MV-4-11 (cell line): Measurements from ENCODE around the gene FSTL4.
A peak's percentile ranks its signal among the peaks of the same experiment; 100 is the strongest.
"Not testable (repeated sequence)": the region's sequence is repeated elsewhere in the genome, so short reads cannot be mapped to it uniquely, and the experiment has no call there.

Experiments
- DNase-seq: peaks from one replicate; lab custom pipeline; 2025; lab: John Stamatoyannopoulos, UW

Gene FSTL4

DNA sequence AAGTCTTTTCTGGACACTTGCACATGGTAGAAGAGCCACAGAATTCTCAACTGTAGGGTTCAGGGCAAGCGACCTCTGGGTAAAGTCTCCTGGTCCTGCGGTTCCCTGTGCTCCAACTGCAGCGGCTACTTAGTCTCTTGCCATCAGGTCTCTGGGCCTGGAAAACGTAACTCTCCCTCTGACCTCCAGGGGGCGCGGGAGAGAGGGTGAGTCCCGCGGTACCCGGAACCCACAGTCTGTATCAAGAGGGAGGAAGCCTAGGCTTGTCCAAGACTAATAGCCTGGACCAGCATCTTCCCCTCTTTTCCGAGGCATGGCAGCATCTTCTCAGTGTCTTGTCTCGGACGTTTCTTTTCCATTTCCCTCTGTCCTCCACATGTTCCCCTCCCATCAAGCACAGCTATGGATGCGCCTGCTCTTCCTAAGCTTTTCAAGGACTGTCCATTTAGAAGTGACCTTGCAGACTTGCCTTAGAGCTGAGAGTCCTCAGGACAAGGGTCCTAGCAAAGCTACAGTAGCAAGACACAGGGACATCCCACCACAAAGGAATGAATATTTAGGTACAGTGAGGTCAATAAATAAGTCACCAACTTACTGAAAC is 59.3 kb downstream of the FSTL4 start:
- peak; percentile 22 for DNase-seq

- DNase-seq = no peak
These were observed 65.8 kb downstream of the FSTL4 start for GRCh38 chr5:133546500-133546899.

DNA sequence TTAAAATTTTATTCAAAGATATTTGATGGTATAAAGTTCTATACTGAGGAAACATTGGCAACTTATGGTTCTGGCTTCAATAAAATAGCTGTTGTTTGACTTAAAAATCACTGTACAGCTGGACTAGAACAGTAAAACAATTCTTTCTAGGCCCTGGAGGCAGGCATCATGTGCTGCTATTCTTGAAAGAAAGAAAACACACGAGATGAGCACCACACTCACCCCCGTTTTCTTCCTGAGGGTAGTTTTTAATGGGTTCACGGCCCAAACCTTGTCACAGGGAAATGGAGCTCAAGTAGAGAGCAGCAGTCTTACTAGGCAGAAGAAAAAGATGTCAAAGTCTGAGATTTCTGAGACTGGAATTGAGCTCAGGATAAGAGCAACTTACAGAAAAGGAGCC is 68.0 kb downstream of the FSTL4 start:
- no peak for DNase-seq

GRCh38 chr5:133539818-133540217 is 72.5 kb downstream of the FSTL4 start:
- DNase-seq = no peak

GRCh38 chr5:133538718-133539117 is 73.6 kb downstream of the FSTL4 start:
- DNase-seq = no peak

DNA sequence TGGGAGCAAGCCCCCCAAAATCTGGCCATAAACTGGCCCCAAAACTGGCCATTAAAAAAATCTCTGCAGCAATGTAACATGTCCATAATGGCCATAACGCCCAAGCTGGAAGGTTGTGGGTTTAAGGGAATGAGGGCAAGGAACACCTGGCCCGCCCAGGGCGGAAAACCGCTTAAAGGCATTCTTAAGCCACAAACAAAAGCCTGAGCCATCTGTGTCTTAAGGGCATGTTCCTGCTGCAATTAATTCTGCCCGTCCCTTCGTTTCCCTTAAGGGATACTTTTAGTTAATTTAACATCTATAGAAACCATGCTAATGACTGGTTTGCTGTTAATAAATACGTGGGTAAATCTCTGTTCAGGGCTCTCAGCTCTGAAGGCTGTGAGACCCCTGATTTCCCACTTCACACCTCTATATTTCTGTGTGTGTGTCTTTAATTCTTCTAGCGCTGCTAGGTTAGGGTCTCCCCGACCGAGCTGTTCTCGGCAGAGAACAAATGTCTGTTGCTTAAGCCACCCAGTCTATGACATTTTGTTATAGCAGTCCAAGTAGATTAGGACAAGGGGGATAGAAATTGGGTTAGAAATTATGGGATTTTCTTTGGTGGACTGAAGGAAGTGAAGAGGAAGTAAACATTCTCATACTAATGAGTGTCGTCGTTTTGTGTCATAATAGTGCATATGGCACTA is 77.0 kb downstream of the FSTL4 start:
- DNase-seq = not testable (repeated sequence)

GRCh38 chr5:133534566-133534965 is 77.8 kb downstream of the FSTL4 start:
- no peak for DNase-seq

DNA sequence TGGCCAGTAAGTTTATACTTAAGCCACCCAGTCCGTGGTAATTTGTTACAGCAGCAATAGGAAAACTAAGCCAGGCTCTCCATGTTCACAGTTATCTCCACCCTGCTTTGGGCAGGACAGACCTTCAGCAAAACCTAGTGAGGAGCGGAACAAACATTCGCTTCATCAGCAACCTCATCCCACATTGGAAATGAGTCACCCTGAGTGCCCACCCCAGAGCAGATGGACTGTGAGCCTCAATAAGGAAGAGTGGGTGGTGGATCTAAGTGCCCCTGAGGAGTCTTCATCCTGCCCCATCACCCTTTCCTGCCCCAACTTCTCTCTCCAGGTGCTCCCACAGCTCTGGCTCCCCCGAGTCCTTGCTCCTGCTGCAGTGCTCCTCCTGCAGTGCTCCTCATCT is 78.8 kb downstream of the FSTL4 start:
- no peak for DNase-seq

DNA sequence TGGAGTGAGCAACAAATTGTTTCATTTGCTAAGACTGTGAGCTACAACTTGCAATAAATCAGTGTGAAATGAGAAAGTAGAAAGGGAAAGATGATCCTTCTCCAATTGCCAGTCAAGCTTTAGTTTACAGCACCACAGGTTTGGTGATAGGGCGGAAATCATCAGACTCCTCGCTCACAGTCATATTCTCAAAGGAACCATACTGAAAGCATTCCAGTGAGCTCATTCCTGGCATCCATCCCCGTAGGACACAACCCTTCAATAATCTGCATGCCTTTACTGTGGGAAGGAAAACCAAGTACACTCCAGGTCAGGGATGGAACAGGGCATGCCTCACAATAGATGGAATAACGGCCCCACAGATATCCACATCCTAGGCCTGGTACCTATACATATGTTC is 80.7 kb downstream of the FSTL4 start:
- no peak for DNase-seq

- DNase-seq = peak; percentile 46
These were observed 81.2 kb downstream of the FSTL4 start for GRCh38 chr5:133531178-133531577.

DNA sequence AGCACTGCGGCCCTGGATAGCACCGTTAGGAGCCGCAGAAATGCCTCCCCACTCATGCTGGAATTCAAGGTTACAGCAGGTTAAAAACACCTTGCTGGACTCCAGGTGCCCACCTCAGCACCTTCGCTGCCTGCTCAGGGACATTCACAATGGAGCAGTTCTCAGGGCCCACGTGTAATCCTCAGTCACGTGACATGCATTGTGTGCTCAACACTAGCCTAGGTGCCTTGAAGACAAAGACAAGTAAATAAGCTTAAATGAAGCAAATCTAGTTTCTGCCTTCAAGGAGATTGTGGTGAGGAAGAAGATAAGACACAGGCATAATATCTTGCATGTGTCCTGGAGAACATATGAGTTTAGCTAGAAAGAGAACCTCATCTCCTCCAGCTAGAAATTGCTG is 82.1 kb downstream of the FSTL4 start:
- DNase-seq = no peak

GRCh38 chr5:133528841-133529240 is 83.5 kb downstream of the FSTL4 start:
- DNase-seq = no peak

GRCh38 chr5:133527311-133527710 is 85.0 kb downstream of the FSTL4 start:
- DNase-seq = no peak

- DNase-seq = no peak
These were observed 86.0 kb downstream of the FSTL4 start for GRCh38 chr5:133526368-133526767.

GRCh38 chr5:133525126-133525525 is 87.2 kb downstream of the FSTL4 start:
- no peak for DNase-seq

DNA sequence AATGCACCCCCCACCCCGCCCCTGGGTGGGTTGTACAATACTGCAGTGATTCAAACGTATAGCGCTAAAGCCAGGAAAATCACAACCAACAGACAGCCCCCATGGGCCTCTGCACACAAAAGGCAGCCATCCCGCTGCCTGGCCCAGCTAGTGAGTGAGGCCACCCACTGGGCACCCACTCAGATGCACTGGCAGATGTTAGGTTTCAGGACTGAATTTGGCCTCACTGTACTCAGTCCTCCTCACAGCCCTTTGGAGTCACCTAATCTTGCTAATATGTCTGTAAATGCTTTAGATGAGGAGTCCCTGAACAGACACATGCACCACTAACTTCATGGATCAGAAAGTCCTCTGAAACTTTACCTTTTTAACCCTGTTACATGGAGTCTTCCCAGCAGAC is 87.7 kb downstream of the FSTL4 start:
- no peak for DNase-seq

DNA sequence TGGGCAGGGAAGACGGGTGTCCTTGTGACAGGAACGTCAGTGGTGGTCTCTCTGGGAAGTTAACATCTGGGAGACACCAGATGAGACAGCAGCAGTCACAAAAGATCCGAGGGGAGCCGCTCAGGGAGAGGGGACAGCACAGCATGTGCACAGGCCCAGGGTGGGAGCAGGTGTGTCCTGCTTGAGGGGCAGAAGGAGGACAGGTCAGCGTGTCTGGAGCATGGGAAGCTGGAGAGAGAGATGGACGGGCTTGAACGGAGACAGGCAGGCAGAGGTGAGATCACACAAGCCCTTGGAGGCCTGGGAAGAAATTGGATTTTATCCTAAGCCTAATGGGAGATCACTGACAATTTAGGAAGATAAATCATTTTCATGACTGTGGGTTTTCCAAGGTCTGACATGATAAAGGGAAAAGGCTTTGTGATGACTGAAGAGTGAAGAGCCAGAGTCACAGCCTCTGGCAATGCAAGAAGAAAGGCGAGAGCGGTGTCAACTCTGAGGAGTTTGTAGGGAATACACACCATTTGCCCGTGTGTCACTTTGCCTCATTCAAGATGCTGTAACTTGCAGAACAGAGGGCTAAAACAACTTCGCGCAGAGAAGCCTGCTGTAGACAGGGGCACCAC is 88.3 kb downstream of the FSTL4 start:
- no peak for DNase-seq

- DNase-seq = no peak
These were observed 89.2 kb downstream of the FSTL4 start for GRCh38 chr5:133523013-133523658.

GRCh38 chr5:133521801-133522200 is 90.5 kb downstream of the FSTL4 start:
- no peak for DNase-seq

GRCh38 chr5:133520991-133521706 is 91.2 kb downstream of the FSTL4 start:
- no peak for DNase-seq

DNA sequence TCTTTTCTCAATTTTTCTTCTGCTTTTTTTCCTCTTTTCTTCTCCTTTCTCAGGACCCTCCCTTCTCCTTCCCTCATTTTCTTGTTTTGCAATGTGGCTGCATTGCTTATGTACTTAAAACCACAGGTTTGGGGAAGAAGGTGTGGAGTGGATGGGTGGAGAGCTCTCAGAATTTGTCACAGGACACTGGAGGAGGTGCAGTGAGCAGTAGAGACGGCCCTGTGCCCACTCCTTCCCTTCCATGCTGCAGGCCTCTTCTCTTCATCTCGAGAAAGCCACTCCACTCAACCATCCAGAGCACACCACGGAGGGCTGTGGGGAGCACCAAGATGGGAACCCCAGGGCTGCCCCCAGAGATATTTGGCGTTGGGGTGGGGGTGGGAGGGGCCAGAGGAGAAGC is 92.3 kb downstream of the FSTL4 start:
- DNase-seq = no peak

GRCh38 chr5:133519191-133519590 is 93.2 kb downstream of the FSTL4 start:
- DNase-seq = no peak
